Measurements from ENCODE around the gene STAB2. TPM values are rescaled to one million over a fixed set of nuclear protein-coding genes. Genes with fewer than 3 reads are reported as not detected.

Gene STAB2
- total RNA-seq, 1 donor from 2014 or later = not detected

DNA sequence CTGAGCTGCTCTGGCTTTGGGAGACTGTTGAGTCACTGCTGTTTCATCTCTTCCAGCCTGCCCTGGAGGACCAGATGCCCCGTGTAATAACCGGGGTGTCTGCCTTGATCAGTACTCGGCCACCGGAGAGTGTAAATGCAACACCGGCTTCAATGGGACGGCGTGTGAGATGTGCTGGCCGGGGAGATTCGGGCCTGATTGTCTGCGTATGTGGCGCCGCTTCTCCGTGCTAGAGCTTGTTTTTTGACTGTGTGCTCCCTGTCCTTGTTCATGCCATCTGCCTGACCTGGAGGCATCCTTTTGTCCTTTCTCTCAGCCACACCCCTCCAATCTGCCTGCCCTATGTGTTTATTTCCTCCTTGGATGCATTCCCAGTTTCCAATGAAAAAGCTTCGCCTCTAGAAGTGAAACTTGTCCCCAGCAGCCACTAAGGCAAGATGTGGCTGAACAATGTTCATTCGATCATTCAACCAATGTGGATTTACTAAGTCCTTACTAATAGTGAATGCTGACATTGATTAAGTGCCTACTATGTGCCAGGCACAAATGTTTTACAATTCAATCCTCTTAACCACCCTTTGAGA, 155.4 kb downstream of the STAB2 start:
- TF ChIP-seq, protein P1, sequence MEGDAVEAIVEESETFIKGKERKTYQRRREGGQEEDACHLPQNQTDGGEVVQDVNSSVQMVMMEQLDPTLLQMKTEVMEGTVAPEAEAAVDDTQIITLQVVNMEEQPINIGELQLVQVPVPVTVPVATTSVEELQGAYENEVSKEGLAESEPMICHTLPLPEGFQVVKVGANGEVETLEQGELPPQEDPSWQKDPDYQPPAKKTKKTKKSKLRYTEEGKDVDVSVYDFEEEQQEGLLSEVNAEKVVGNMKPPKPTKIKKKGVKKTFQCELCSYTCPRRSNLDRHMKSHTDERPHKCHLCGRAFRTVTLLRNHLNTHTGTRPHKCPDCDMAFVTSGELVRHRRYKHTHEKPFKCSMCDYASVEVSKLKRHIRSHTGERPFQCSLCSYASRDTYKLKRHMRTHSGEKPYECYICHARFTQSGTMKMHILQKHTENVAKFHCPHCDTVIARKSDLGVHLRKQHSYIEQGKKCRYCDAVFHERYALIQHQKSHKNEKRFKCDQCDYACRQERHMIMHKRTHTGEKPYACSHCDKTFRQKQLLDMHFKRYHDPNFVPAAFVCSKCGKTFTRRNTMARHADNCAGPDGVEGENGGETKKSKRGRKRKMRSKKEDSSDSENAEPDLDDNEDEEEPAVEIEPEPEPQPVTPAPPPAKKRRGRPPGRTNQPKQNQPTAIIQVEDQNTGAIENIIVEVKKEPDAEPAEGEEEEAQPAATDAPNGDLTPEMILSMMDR (IDR thresholded peaks at IDR 0.05) = no peak
- H3K4me1 Mint-ChIP-seq (ENCODE audit: unreplicated experiment) = peaks cover 4% of the 10 kb centered on the region
- no peak overlapping the region for H3K27ac Mint-ChIP-seq (ENCODE audit: unreplicated experiment)
- peaks cover 15% of the 10 kb centered on the region for H3K27me3 Mint-ChIP-seq (ENCODE audit: unreplicated experiment)
- H3K9me3 Mint-ChIP-seq (ENCODE audit: unreplicated experiment) = no peaks in the 10 kb centered on the region
- DNase-seq (ENCODE audit: extremely low spot score, unreplicated experiment) = no peak
- no peak overlapping the region for H3K4me3 Mint-ChIP-seq (ENCODE audit: unreplicated experiment)
- H3K36me3 Mint-ChIP-seq (ENCODE audit: unreplicated experiment) = no peaks in the 10 kb centered on the region

DNA sequence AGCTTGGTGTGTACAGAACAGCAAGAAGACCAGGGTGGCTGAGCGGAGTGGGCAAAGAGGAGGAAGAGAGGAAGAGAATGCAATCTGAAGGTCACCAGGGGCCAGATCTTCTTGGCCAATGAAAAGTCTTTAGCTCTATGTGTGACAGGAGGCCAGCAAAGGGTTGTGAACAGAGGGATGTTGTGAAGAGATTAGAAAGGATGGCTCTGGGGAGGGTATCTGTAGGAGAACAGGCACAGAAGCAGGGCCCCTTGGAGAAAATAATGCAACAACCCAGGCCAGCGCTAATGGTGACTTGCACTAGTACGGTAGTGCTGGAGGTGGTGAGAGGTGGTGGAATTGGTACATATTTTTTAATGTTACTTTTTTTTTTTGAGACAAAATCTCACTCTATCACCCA, 156.7 kb downstream of the STAB2 start:
- Mint-ChIP-seq H3K4me3 (ENCODE audit: unreplicated experiment) (no peak overlapping the region), H3K36me3 (ENCODE audit: unreplicated experiment) (no peaks in the 10 kb centered on the region), H3K9me3 (ENCODE audit: unreplicated experiment) (no peaks in the 10 kb centered on the region), H3K27me3 (ENCODE audit: unreplicated experiment) (peaks cover 12% of the 10 kb centered on the region), H3K27ac (ENCODE audit: unreplicated experiment) (no peak overlapping the region), H3K4me1 (ENCODE audit: unreplicated experiment) (peaks cover 4% of the 10 kb centered on the region)
- DNase-seq (ENCODE audit: extremely low spot score, unreplicated experiment) = no peak
- TF ChIP-seq, protein P1 (IDR thresholded peaks at IDR 0.05) = no peak

DNA sequence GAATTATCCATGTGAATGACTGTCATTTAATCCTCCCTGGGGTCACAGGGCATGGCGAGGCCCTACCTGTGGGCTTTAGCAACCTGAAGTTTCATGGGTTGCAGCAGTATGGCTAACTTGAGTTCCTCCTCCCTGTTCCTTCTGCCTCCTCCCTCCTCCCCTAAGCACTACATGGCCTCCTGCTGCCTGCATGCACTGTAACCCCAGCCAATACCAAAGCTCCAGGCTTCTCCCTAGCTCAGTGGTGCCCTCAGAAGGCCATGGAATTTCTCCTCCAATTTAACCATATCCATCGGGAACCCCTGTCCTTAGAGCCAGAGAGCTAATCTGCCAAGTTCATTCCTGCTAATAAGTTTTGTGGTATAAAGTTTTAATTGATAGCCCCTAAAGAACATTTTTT, 158.9 kb downstream of the STAB2 start:
- no peak overlapping the region for H3K27ac Mint-ChIP-seq (ENCODE audit: unreplicated experiment)
- TF ChIP-seq, protein P1 (IDR thresholded peaks at IDR 0.05) = no peak
- DNase-seq (ENCODE audit: extremely low spot score, unreplicated experiment) = no peak

DNA sequence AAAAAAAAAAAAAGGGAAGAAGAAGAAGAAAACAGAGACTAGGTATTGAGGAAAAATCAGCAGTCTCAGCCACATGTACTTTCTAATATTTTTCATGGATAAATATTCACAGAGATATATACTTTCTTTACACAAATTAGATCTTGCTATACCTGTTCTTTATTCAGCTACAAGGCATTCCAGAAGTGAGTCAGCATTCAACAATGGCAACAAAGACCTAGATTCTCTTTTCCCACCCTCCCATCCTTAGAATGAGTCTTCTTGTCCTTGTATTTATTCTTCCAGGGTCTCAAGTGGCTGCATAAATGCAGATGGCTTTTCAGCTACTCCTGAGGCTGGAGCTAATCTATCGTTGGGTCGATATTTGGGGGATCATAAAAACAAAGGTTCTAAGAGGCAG, 160.9 kb downstream of the STAB2 start:
- H3K9me3 Mint-ChIP-seq (ENCODE audit: unreplicated experiment) = no peaks in the 10 kb centered on the region
- H3K4me3 Mint-ChIP-seq (ENCODE audit: unreplicated experiment) = no peak overlapping the region
- H3K27me3 Mint-ChIP-seq (ENCODE audit: unreplicated experiment) = peaks cover 2% of the 10 kb centered on the region
- TF ChIP-seq, protein P1 (IDR thresholded peaks at IDR 0.05) = no peak
- H3K4me1 Mint-ChIP-seq (ENCODE audit: unreplicated experiment) = no peaks in the 10 kb centered on the region
- no peak overlapping the region for H3K27ac Mint-ChIP-seq (ENCODE audit: unreplicated experiment)
- DNase-seq (ENCODE audit: extremely low spot score, unreplicated experiment) = no peak
- H3K36me3 Mint-ChIP-seq (ENCODE audit: unreplicated experiment) = no peaks in the 10 kb centered on the region

More for the DNA sequence above, 158.9 kb downstream of the STAB2 start:
- Mint-ChIP-seq H3K4me1 (ENCODE audit: unreplicated experiment) (peaks cover 4% of the 10 kb centered on the region), H3K36me3 (ENCODE audit: unreplicated experiment) (no peaks in the 10 kb centered on the region), H3K9me3 (ENCODE audit: unreplicated experiment) (no peaks in the 10 kb centered on the region), H3K4me3 (ENCODE audit: unreplicated experiment) (no peak overlapping the region), H3K27me3 (ENCODE audit: unreplicated experiment) (peaks cover 6% of the 10 kb centered on the region)

DNA sequence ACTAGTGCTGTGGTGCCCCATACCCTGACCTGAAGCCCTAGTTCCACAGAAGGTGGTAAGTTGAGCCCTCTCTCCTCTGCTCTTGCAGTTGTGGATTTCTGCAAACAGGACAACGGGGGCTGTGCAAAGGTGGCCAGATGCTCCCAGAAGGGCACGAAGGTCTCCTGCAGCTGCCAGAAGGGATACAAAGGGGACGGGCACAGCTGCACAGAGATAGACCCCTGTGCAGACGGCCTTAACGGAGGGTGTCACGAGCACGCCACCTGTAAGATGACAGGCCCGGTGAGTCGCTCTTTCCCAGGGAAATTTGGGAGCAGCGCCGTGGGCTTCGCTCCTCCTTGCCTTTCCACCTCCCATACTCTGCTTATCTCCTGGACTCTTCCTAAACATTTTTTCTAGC, 161.8 kb downstream of the STAB2 start:
- Mint-ChIP-seq H3K27me3 (ENCODE audit: unreplicated experiment) (peaks cover 2% of the 10 kb centered on the region), H3K27ac (ENCODE audit: unreplicated experiment) (no peak overlapping the region), H3K4me3 (ENCODE audit: unreplicated experiment) (no peak overlapping the region), H3K36me3 (ENCODE audit: unreplicated experiment) (no peaks in the 10 kb centered on the region), H3K9me3 (ENCODE audit: unreplicated experiment) (no peaks in the 10 kb centered on the region), H3K4me1 (ENCODE audit: unreplicated experiment) (no peaks in the 10 kb centered on the region)
- DNase-seq (ENCODE audit: extremely low spot score, unreplicated experiment) = no peak
- TF ChIP-seq, protein P1 (IDR thresholded peaks at IDR 0.05) = no peak
